Activated CD4-positive, alpha-beta memory T cell treated with anti-CD3 and anti-CD28 coated beads for 36 hours (primary cell): ENCODE measurements around the gene RPL28. TPM values are rescaled to one million over a fixed set of nuclear protein-coding genes. Genes with fewer than 3 reads are reported as not detected.

Experiments
- CTCF ChIA-PET: fragments of 350-600 bp; sonication (Branson Sonifier 250); formaldehyde crosslinking; loops from one replicate; lab custom pipeline; 2021; ENCODE audit warnings: antibody characterized with exemption, inconsistent platforms; lab: Charles Lee
- POLR2A ChIA-PET: fragments of 350-600 bp; sonication (Branson Sonifier 250); formaldehyde crosslinking; loops from one replicate; lab custom pipeline; 2021; ENCODE audit warnings: antibody characterized with exemption; lab: Charles Lee
- DNase-seq: peaks from one replicate; pipeline ENCODE4 v3.0.0-alpha.2; 2020
- H3K27ac Mint-ChIP-seq: one replicate; pipeline ENCODE4 v1.8.0; 2021; ENCODE audit warnings: mixed read lengths
- H3K27me3 Mint-ChIP-seq: one replicate; pipeline ENCODE4 v1.8.0; 2021; ENCODE audit warnings: mixed read lengths
- H3K36me3 Mint-ChIP-seq: one replicate; pipeline ENCODE4 v1.8.0; 2021; ENCODE audit warnings: mixed read lengths
- H3K4me1 Mint-ChIP-seq: one replicate; pipeline ENCODE4 v1.8.0; 2021; ENCODE audit warnings: low read depth, mixed read lengths
- H3K4me3 Mint-ChIP-seq: one replicate; pipeline ENCODE4 v1.8.0; 2021; ENCODE audit warnings: mild to moderate bottlenecking, mixed read lengths
- H3K9me3 Mint-ChIP-seq: one replicate; pipeline ENCODE4 v1.8.0; 2021; ENCODE audit warnings: mixed read lengths
- intact Hi-C: fragments of 100-400 bp; cut with micrococcal nuclease; formaldehyde crosslinking; loops from one replicate; pipeline ENCODE4 v1.15.1; 2023
- total RNA-seq, 2 experiments: library from RNA; stranded (reverse); gene quantifications; one replicate each; pipeline ENCODE4 v1.2.3, GENCODE V29; 2021

The RPL28 gene
- total RNA-seq, 2 experiments from 2014 or later = 2,630 to 2,642 TPM

- Mint-ChIP-seq H3K36me3 (no peaks in the 10 kb centered on the region), H3K9me3 (no peaks in the 10 kb centered on the region), H3K27me3 (peaks cover 45% of the 10 kb centered on the region), H3K4me3 (no peak overlapping the region), H3K4me1 (peaks cover 13% of the 10 kb centered on the region), H3K27ac (no peak overlapping the region)
- no peak for DNase-seq
- ChIA-PET POLR2A (no interaction called here), CTCF (no interaction called here)
- intact Hi-C loops = no loop called here
Measured at GRCh38 chr19:55355213-55355821, 30.4 kb upstream of the RPL28 start.

GRCh38 chr19:55358493-55358892, 27.2 kb upstream of the RPL28 start:
- DNase-seq = no peak
- Mint-ChIP-seq H3K36me3 (no peaks in the 10 kb centered on the region), H3K4me3 (no peak overlapping the region), H3K9me3 (no peaks in the 10 kb centered on the region), H3K27me3 (peaks cover 19% of the 10 kb centered on the region), H3K27ac (no peak overlapping the region), H3K4me1 (peaks cover 3% of the 10 kb centered on the region)
- CTCF ChIA-PET = no interaction called here
- intact Hi-C loops = no loop called here
- POLR2A ChIA-PET = no interaction called here

GRCh38 chr19:55358943-55359908, 26.5 kb upstream of the RPL28 start:
- Mint-ChIP-seq H3K4me1 (no peaks in the 10 kb centered on the region), H3K27me3 (peaks cover 15% of the 10 kb centered on the region), H3K36me3 (no peaks in the 10 kb centered on the region), H3K27ac (no peak overlapping the region), H3K4me3 (no peak overlapping the region), H3K9me3 (no peaks in the 10 kb centered on the region)
- POLR2A ChIA-PET = no interaction called here
- intact Hi-C loops = no loop called here
- DNase-seq = no peak
- CTCF ChIA-PET = interaction anchor here (0.7 kb wide), 1 partner anchor 11 kb away, joined by 3 read pairs; no protein-coding TSS in a partner anchor

- no peaks in the 10 kb centered on the region for H3K36me3 Mint-ChIP-seq
- no peaks in the 10 kb centered on the region for H3K4me1 Mint-ChIP-seq
- H3K4me3 Mint-ChIP-seq = no peak overlapping the region
- peaks cover 6% of the 10 kb centered on the region for H3K27me3 Mint-ChIP-seq
- ChIA-PET CTCF (no interaction called here), POLR2A (no interaction called here)
- H3K9me3 Mint-ChIP-seq = no peaks in the 10 kb centered on the region
- H3K27ac Mint-ChIP-seq = no peak overlapping the region
- DNase-seq = no peak
- intact Hi-C loops = no loop called here
Measured at GRCh38 chr19:55360902-55361301, 24.8 kb upstream of the RPL28 start.

- Mint-ChIP-seq H3K27ac (no peak overlapping the region), H3K4me1 (no peaks in the 10 kb centered on the region), H3K9me3 (no peaks in the 10 kb centered on the region), H3K4me3 (no peak overlapping the region), H3K36me3 (no peaks in the 10 kb centered on the region), H3K27me3 (peaks cover 6% of the 10 kb centered on the region)
- no peak for DNase-seq
- POLR2A ChIA-PET = no interaction called here
- intact Hi-C loops = no loop called here
- CTCF ChIA-PET = no interaction called here
Measured at GRCh38 chr19:55362174-55362989, 23.4 kb upstream of the RPL28 start.

- DNase-seq = no peak
- H3K36me3 Mint-ChIP-seq = no peaks in the 10 kb centered on the region
- H3K27me3 Mint-ChIP-seq = peaks cover 7% of the 10 kb centered on the region
- ChIA-PET CTCF (no interaction called here), POLR2A (no interaction called here)
- H3K4me1 Mint-ChIP-seq = no peaks in the 10 kb centered on the region
- H3K9me3 Mint-ChIP-seq = no peaks in the 10 kb centered on the region
- no peak within 1 kb of the TSS for H3K27ac Mint-ChIP-seq
- intact Hi-C loops = no loop called here
- H3K4me3 Mint-ChIP-seq = no peak within 1 kb of the TSS
Measured at GRCh38 chr19:55362990-55363716, 22.6 kb upstream of the RPL28 start, which contains the start of gene GARIN5B. TSS of gene GARIN5B (minus strand) at chr19:55363260. CDS start at chr19:55363066, 194 bp downstream.

- intact Hi-C loops = no loop called here
- H3K4me1 Mint-ChIP-seq = peaks cover 4% of the 10 kb centered on the region
- DNase-seq = no peak
- H3K9me3 Mint-ChIP-seq = no peaks in the 10 kb centered on the region
- no peak overlapping the region for H3K27ac Mint-ChIP-seq
- H3K27me3 Mint-ChIP-seq = peaks cover 15% of the 10 kb centered on the region
- H3K36me3 Mint-ChIP-seq = no peaks in the 10 kb centered on the region
- no peak overlapping the region for H3K4me3 Mint-ChIP-seq
- CTCF ChIA-PET = no interaction called here
- POLR2A ChIA-PET = no interaction called here
Measured at GRCh38 chr19:55365245-55365644, 20.5 kb upstream of the RPL28 start.

GRCh38 chr19:55365964-55366363, 19.8 kb upstream of the RPL28 start:
- POLR2A ChIA-PET = no interaction called here
- H3K27ac Mint-ChIP-seq = no peak overlapping the region
- intact Hi-C loops = no loop called here

GRCh38 chr19:55366790-55367189, 18.9 kb upstream of the RPL28 start:
- Mint-ChIP-seq H3K4me1 (peaks cover 6% of the 10 kb centered on the region), H3K27ac (no peak overlapping the region), H3K4me3 (no peak overlapping the region), H3K27me3 (peaks cover 27% of the 10 kb centered on the region), H3K36me3 (no peaks in the 10 kb centered on the region), H3K9me3 (no peaks in the 10 kb centered on the region)
- CTCF ChIA-PET = no interaction called here
- POLR2A ChIA-PET = no interaction called here
- DNase-seq = no peak
- intact Hi-C loops = no loop called here

More at GRCh38 chr19:55365964-55366363, 19.8 kb upstream of the RPL28 start:
- Mint-ChIP-seq H3K4me1 (peaks cover 6% of the 10 kb centered on the region), H3K36me3 (no peaks in the 10 kb centered on the region), H3K4me3 (no peak overlapping the region), H3K9me3 (no peaks in the 10 kb centered on the region), H3K27me3 (peaks cover 21% of the 10 kb centered on the region)
- CTCF ChIA-PET = no interaction called here
- DNase-seq = no peak

GRCh38 chr19:55368106-55368505, 17.6 kb upstream of the RPL28 start:
- CTCF ChIA-PET = interaction anchor here (1.0 kb wide), 1 partner anchor 11 kb away, joined by 3 read pairs; no protein-coding TSS in a partner anchor
- no peaks in the 10 kb centered on the region for H3K36me3 Mint-ChIP-seq
- no peaks in the 10 kb centered on the region for H3K9me3 Mint-ChIP-seq
- no peak for DNase-seq
- H3K4me1 Mint-ChIP-seq = peaks cover 6% of the 10 kb centered on the region
- intact Hi-C loops = no loop called here
- H3K27me3 Mint-ChIP-seq = peaks cover 35% of the 10 kb centered on the region
- H3K4me3 Mint-ChIP-seq = no peak overlapping the region
- no peak overlapping the region for H3K27ac Mint-ChIP-seq
- POLR2A ChIA-PET = interaction anchor here (1.4 kb wide), 1 partner anchor 16 kb away, joined by 8 read pairs; the partner anchor contains the start of gene TMEM238
